ENCODE measurements around the gene LBHD1.
"Not testable (repeated sequence)": the region's sequence is repeated elsewhere in the genome, so short reads cannot be mapped to it uniquely, and the experiment has no call there.

The LBHD1 gene

GRCh38 chr11:62671608-62672389 lies at the start of gene LBHD1, which contains the start of gene UQCC3:
LBHD1 (minus strand) TSS chr11:62672267; CDS start chr11:62670031, 2,236 bp downstream.
UQCC3 (plus strand) TSS chr11:62671673; CDS start chr11:62671746, 73 bp downstream.
- DNase-seq (ENCODE audit: low read depth in 2 of 3, low spot score in 1 of 3) = peak; percentile 67 to 86 (median 69)

GRCh38 chr11:62719302-62719978 lies 47.4 kb upstream of the LBHD1 start:
- DNase-seq (ENCODE audit: low read depth in 2 of 3, low spot score in 1 of 3) = no peak

GRCh38 chr11:62716816-62717215 lies 44.7 kb upstream of the LBHD1 start:
- DNase-seq (ENCODE audit: low read depth in 2 of 3, low spot score in 1 of 3) = no peak

GRCh38 chr11:62716206-62716605 lies 44.1 kb upstream of the LBHD1 start:
- DNase-seq (ENCODE audit: low read depth in 2 of 3, low spot score in 1 of 3) = no peak

- DNase-seq (ENCODE audit: low read depth in 2 of 3, low spot score in 1 of 3) = no peak
Observed at GRCh38 chr11:62715150-62716130, 43.4 kb upstream of the LBHD1 start.

- no peak for DNase-seq (ENCODE audit: low read depth in 2 of 3, low spot score in 1 of 3)
Observed at GRCh38 chr11:62713343-62713742, 41.3 kb upstream of the LBHD1 start.

GRCh38 chr11:62712861-62713260 lies 40.8 kb upstream of the LBHD1 start:
- no peak for DNase-seq (ENCODE audit: low read depth in 2 of 3, low spot score in 1 of 3)

- DNase-seq (ENCODE audit: low read depth in 2 of 3, low spot score in 1 of 3) = no peak
Observed at GRCh38 chr11:62712276-62712812, 40.3 kb upstream of the LBHD1 start.

- DNase-seq (ENCODE audit: low read depth in 2 of 3, low spot score in 1 of 3) = no peak
Observed at GRCh38 chr11:62710001-62710345, 37.9 kb upstream of the LBHD1 start.

GRCh38 chr11:62709247-62710000 lies 37.4 kb upstream of the LBHD1 start:
- DNase-seq (ENCODE audit: low read depth in 2 of 3, low spot score in 1 of 3) = peak; percentile 94 to 95 (median 95)

- DNase-seq (ENCODE audit: low read depth in 2 of 3, low spot score in 1 of 3) = no peak
Observed at GRCh38 chr11:62708793-62709192, 36.7 kb upstream of the LBHD1 start.

GRCh38 chr11:62708392-62708791 lies 36.3 kb upstream of the LBHD1 start:
- no peak for DNase-seq (ENCODE audit: low read depth in 2 of 3, low spot score in 1 of 3)

GRCh38 chr11:62707277-62707861 lies 35.3 kb upstream of the LBHD1 start, which contains the start of the genes BSCL2 and GNG3:
BSCL2 (minus strand) TSS chr11:62707424; CDS start chr11:62707195, 229 bp downstream.
GNG3 (plus strand) TSS chr11:62707676; CDS start chr11:62708296, 620 bp downstream.
- no peak for DNase-seq (ENCODE audit: low read depth in 2 of 3, low spot score in 1 of 3)

GRCh38 chr11:62706850-62707247 lies 34.8 kb upstream of the LBHD1 start:
- no peak for DNase-seq (ENCODE audit: low read depth in 2 of 3, low spot score in 1 of 3)

GRCh38 chr11:62705880-62706849 lies 34.1 kb upstream of the LBHD1 start:
- peak; percentile 86 to 93 (median 92) for DNase-seq (ENCODE audit: low read depth in 2 of 3, low spot score in 1 of 3)

GRCh38 chr11:62705413-62705812 lies 33.3 kb upstream of the LBHD1 start:
- DNase-seq (ENCODE audit: low read depth in 2 of 3, low spot score in 1 of 3) = no peak

GRCh38 chr11:62703921-62704320 lies 31.9 kb upstream of the LBHD1 start:
- not testable (repeated sequence) for DNase-seq (ENCODE audit: low read depth in 2 of 3, low spot score in 1 of 3)

- no peak for DNase-seq (ENCODE audit: low read depth in 2 of 3, low spot score in 1 of 3)
Observed at GRCh38 chr11:62702246-62702645, 30.2 kb upstream of the LBHD1 start.

Measured in stimulated activated CD4-positive, alpha-beta T cell treated with anti-CD3 and anti-CD28 coated beads, Interleukin-12 subunit alpha, Interleukin-12 subunit beta, amount 100 ng/mL, for 48 hours (primary cell).